COR-L47 (cell line): ENCODE measurements around the gene MAP3K5.

ENCODE experiments used
- DNase-seq: peaks from one replicate; lab custom pipeline; 2025; lab: John Stamatoyannopoulos, UW

The MAP3K5 gene

GRCh38 chr6:136571065-136571464, 221.2 kb downstream of the MAP3K5 start:
- DNase-seq, result no peak

- no peak for DNase-seq
These were observed 224.1 kb downstream of the MAP3K5 start for GRCh38 chr6:136568129-136568528.

GRCh38 chr6:136567688-136568087, 224.6 kb downstream of the MAP3K5 start:
- DNase-seq, result no peak

GRCh38 chr6:136566851-136567250, 225.4 kb downstream of the MAP3K5 start:
- DNase-seq, result no peak

GRCh38 chr6:136566007-136566487, 226.2 kb downstream of the MAP3K5 start:
- DNase-seq, result no peak

- DNase-seq, result no peak
These were observed 228.1 kb downstream of the MAP3K5 start for GRCh38 chr6:136564180-136564579.

GRCh38 chr6:136563386-136564152, 228.7 kb downstream of the MAP3K5 start:
- DNase-seq, result no peak

- DNase-seq, result no peak
These were observed 230.1 kb downstream of the MAP3K5 start for GRCh38 chr6:136562211-136562610.

- DNase-seq, result no peak
These were observed 239.0 kb downstream of the MAP3K5 start for GRCh38 chr6:136553166-136553787.

- DNase-seq, result no peak
These were observed 240.2 kb downstream of the MAP3K5 start for GRCh38 chr6:136552054-136552453.

GRCh38 chr6:136551103-136551502, 241.2 kb downstream of the MAP3K5 start:
- no peak for DNase-seq

GRCh38 chr6:136550330-136551071, 241.8 kb downstream of the MAP3K5 start, which contains the start of gene MAP7:
Gene MAP7 (minus strand): TSS chr6:136550422. CDS start chr6:136550408, 14 bp downstream.
- peak; percentile 78 for DNase-seq

GRCh38 chr6:136550045-136550329, 242.3 kb downstream of the MAP3K5 start:
- DNase-seq, result no peak

GRCh38 chr6:136549300-136550044, 242.8 kb downstream of the MAP3K5 start:
- DNase-seq, result no peak

- no peak for DNase-seq
These were observed 243.5 kb downstream of the MAP3K5 start for GRCh38 chr6:136548582-136549299.

- DNase-seq, result no peak
These were observed 244.4 kb downstream of the MAP3K5 start for GRCh38 chr6:136547871-136548270.

GRCh38 chr6:136547336-136547735, 244.9 kb downstream of the MAP3K5 start:
- peak; percentile 28 for DNase-seq

- DNase-seq, result no peak
These were observed 245.9 kb downstream of the MAP3K5 start for GRCh38 chr6:136546331-136546730.

- DNase-seq, result no peak
These were observed 248.0 kb downstream of the MAP3K5 start for GRCh38 chr6:136544326-136544725.

- no peak for DNase-seq
These were observed 250.9 kb downstream of the MAP3K5 start for GRCh38 chr6:136541395-136541794.

- DNase-seq, result no peak
These were observed 252.2 kb downstream of the MAP3K5 start for GRCh38 chr6:136539967-136540652.
